Common myeloid progenitor, CD34-positive (primary cell): ENCODE results near the gene APOL1.

Experiments used
- CTCF ChIA-PET: fragments of 350-600 bp; sonication (Branson Sonifier 250); formaldehyde crosslinking; loops from one replicate; lab custom pipeline; 2021; ENCODE audit warnings: antibody characterized with exemption; lab: Charles Lee
- POLR2A ChIA-PET: fragments of 350-600 bp; sonication (Branson Sonifier 250); formaldehyde crosslinking; loops from one replicate; lab custom pipeline; 2021; ENCODE audit warnings: antibody characterized with exemption; lab: Charles Lee
- DNase-seq, 3 donors: peaks; one replicate each; pipeline versions ENCODE4 v3.0.0 to v3.0.0-alpha.2; 2013
- H3K27ac ChIP-seq, 2 experiments: 1 replicate in 1 of 2; 2 replicates in 1 of 2; pipeline ENCODE4 v1.7.0; 2013; ENCODE audit warnings: inconsistent platforms in 2 of 2, low read length in 2 of 2, mild to moderate bottlenecking in 2 of 2, low read depth in 1 of 2, moderate library complexity in 1 of 2; ENCODE audit not compliant: severe bottlenecking in 2 of 2, insufficient read depth in 1 of 2, poor library complexity in 1 of 2
- H3K27me3 ChIP-seq, 5 experiments: replicated peaks in 2 of 5; 1 replicate in 3 of 5; 2 replicates in 2 of 5; pipeline versions ENCODE4 v1.6.1 to v1.7.0; 2013; ENCODE audit warnings: low read length in 4 of 5, mild to moderate bottlenecking in 2 of 5, moderate library complexity in 2 of 5, inconsistent platforms in 1 of 5; ENCODE audit not compliant: insufficient read depth in 5 of 5, control insufficient read depth in 4 of 5
- H3K36me3 ChIP-seq, 4 experiments: 1 replicate in 2 of 4; 2 replicates in 2 of 4; pipeline versions ENCODE4 v1.6.1 to v1.7.0; 2013; ENCODE audit warnings: low read length in 3 of 4, control low read depth in 1 of 4, mild to moderate bottlenecking in 1 of 4; ENCODE audit not compliant: control insufficient read depth in 4 of 4, insufficient read depth in 4 of 4
- H3K4me1 ChIP-seq, 4 experiments: 1 replicate in 3 of 4; 2 replicates in 1 of 4; pipeline versions ENCODE4 v1.6.1 to v1.7.1; 2013; ENCODE audit warnings: low read length in 3 of 4, mild to moderate bottlenecking in 3 of 4, control low read depth in 1 of 4, inconsistent platforms in 1 of 4, moderate library complexity in 1 of 4; ENCODE audit not compliant: control insufficient read depth in 4 of 4, insufficient read depth in 4 of 4; ENCODE audit errors: control extremely low read depth in 1 of 4
- H3K4me3 ChIP-seq, 7 experiments: 1 replicate in 4 of 7; 2 replicates in 3 of 7; pipeline versions ENCODE4 v1.5.1 to v1.7.0; 2013; ENCODE audit warnings: mild to moderate bottlenecking in 7 of 7, low read length in 6 of 7, moderate library complexity in 6 of 7, inconsistent platforms in 2 of 7, low read depth in 2 of 7, control low read depth in 1 of 7; ENCODE audit not compliant: insufficient read depth in 4 of 7, control insufficient read depth in 1 of 7; ENCODE audit errors: extremely low read depth in 1 of 7
- H3K9me3 ChIP-seq, 5 experiments: 1 replicate in 4 of 5; 2 replicates in 1 of 5; pipeline versions ENCODE4 v1.6.1 to v1.7.1; 2013; ENCODE audit warnings: low read length in 4 of 5, mild to moderate bottlenecking in 2 of 5, inconsistent platforms in 1 of 5, low read depth in 1 of 5, moderate library complexity in 1 of 5; ENCODE audit not compliant: control insufficient read depth in 4 of 5, insufficient read depth in 2 of 5; ENCODE audit errors: control extremely low read depth in 1 of 5
- WGBS: methylation state at CpG from one replicate; pipeline ENCODE4 v1.1.5; 2013; ENCODE audit not compliant: insufficient coverage; 5-methylcytosine and 5-hydroxymethylcytosine counted together

APOL1 gene

GRCh38 chr22:36299911-36300310 is 47.0 kb downstream of the APOL1 start:
- H3K9me3 ChIP-seq = no peaks in the 10 kb centered on the region
- POLR2A ChIA-PET = no interaction called here
- no peak overlapping the region for H3K27ac ChIP-seq
- H3K36me3 ChIP-seq = peaks cover 48 to 100% (median 85%) of the 10 kb centered on the region in 4 experiments
- no peak overlapping the region for H3K4me3 ChIP-seq
- WGBS = 99% methylated on average over 10 of the region's 12 CpGs
- no peaks in the 10 kb centered on the region for H3K27me3 ChIP-seq
- CTCF ChIA-PET = interaction anchor here (1.1 to 8.8 kb wide), 9 partner anchors 11 to 210 kb away, joined by 3 to 112 read pairs (median 25); no protein-coding TSS in a partner anchor
- no peak for DNase-seq
- no peaks in the 10 kb centered on the region for H3K4me1 ChIP-seq

GRCh38 chr22:36300396-36301212 is 47.7 kb downstream of the APOL1 start:
- WGBS = 99% methylated on average over 23 of the region's 24 CpGs
- peaks cover 43 to 100% (median 82%) of the 10 kb centered on the region in 4 experiments for H3K36me3 ChIP-seq
- no peaks in the 10 kb centered on the region for H3K27me3 ChIP-seq
- ChIA-PET CTCF (interaction anchor here (0.7 to 8.8 kb wide), 28 partner anchors 8 to 211 kb away, joined by 3 to 112 read pairs (median 4); partner anchors contain the start of gene TXN2), POLR2A (interaction anchor here (1.2 kb wide), 2 partner anchors 15 to 170 kb away, joined by 3 to 4 read pairs; no protein-coding TSS in a partner anchor)
- H3K4me3 ChIP-seq = no peak overlapping the region
- H3K9me3 ChIP-seq = no peaks in the 10 kb centered on the region
- no peaks in the 10 kb centered on the region for H3K4me1 ChIP-seq
- H3K27ac ChIP-seq = no peak overlapping the region
- DNase-seq = no peak

- Histone ChIP-seq H3K4me1 (no peaks in the 10 kb centered on the region), H3K27ac (no peak overlapping the region), H3K36me3 (peaks cover 39 to 100% (median 84%) of the 10 kb centered on the region in 4 experiments), H3K9me3 (no peaks in the 10 kb centered on the region), H3K27me3 (no peaks in the 10 kb centered on the region), H3K4me3 (no peak overlapping the region)
- 38% methylated on average over 9 of the region's 13 CpGs for WGBS
- POLR2A ChIA-PET = interaction anchor here (1.1 to 1.2 kb wide), 3 partner anchors 14 to 169 kb away, joined by 3 to 4 read pairs (median 3); no protein-coding TSS in a partner anchor
- CTCF ChIA-PET = interaction anchor here (0.7 to 8.8 kb wide), 31 partner anchors 9 to 210 kb away, joined by 3 to 112 read pairs (median 4); partner anchors contain the start of gene TXN2
- peak; percentile 65 to 84 (median 77) for DNase-seq
Measured at GRCh38 chr22:36301384-36301828, 48.5 kb downstream of the APOL1 start.

GRCh38 chr22:36301851-36302250 is 48.9 kb downstream of the APOL1 start:
- H3K36me3 ChIP-seq = peaks cover 36 to 100% (median 83%) of the 10 kb centered on the region in 4 experiments
- CTCF ChIA-PET = interaction anchor here (0.7 to 8.8 kb wide), 22 partner anchors 9 to 210 kb away, joined by 3 to 112 read pairs (median 5); no protein-coding TSS in a partner anchor
- no peaks in the 10 kb centered on the region for H3K9me3 ChIP-seq
- H3K27me3 ChIP-seq = no peaks in the 10 kb centered on the region
- POLR2A ChIA-PET = interaction anchor here (1.1 to 1.2 kb wide), 3 partner anchors 14 to 168 kb away, joined by 3 to 4 read pairs (median 3); no protein-coding TSS in a partner anchor
- 90% methylated on average over 3 of the region's 8 CpGs for WGBS
- no peak for DNase-seq
- no peak overlapping the region for H3K4me3 ChIP-seq
- no peak overlapping the region for H3K27ac ChIP-seq
- H3K4me1 ChIP-seq = no peaks in the 10 kb centered on the region

GRCh38 chr22:36302439-36303114 is 49.6 kb downstream of the APOL1 start:
- H3K4me3 ChIP-seq = no peak overlapping the region
- DNase-seq = no peak
- ChIA-PET POLR2A (interaction anchor here (0.6 to 1.1 kb wide), 2 partner anchors 12 to 29 kb away, joined by 3 read pairs; no protein-coding TSS in a partner anchor), CTCF (interaction anchor here (0.7 to 8.8 kb wide), 19 partner anchors 8 to 203 kb away, joined by 3 to 112 read pairs (median 5); partner anchors contain the start of gene APOL1)
- 98% methylated on average over 16 of the region's 17 CpGs for WGBS
- H3K36me3 ChIP-seq = peaks cover 36 to 98% (median 82%) of the 10 kb centered on the region in 4 experiments
- H3K4me1 ChIP-seq = no peaks in the 10 kb centered on the region
- no peaks in the 10 kb centered on the region for H3K9me3 ChIP-seq
- no peak overlapping the region for H3K27ac ChIP-seq
- H3K27me3 ChIP-seq = no peaks in the 10 kb centered on the region

- H3K4me3 ChIP-seq = no peak overlapping the region
- no peak for DNase-seq
- POLR2A ChIA-PET = interaction anchor here (0.6 kb wide), 1 partner anchor 12 kb away, joined by 3 read pairs; no protein-coding TSS in a partner anchor
- H3K9me3 ChIP-seq = no peaks in the 10 kb centered on the region
- CTCF ChIA-PET = interaction anchor here (1.0 to 8.8 kb wide), 11 partner anchors 8 to 184 kb away, joined by 3 to 112 read pairs (median 15); partner anchors contain the start of gene APOL1
- 87% methylated on average over 9 of the region's 9 CpGs for WGBS
- H3K4me1 ChIP-seq = no peaks in the 10 kb centered on the region
- peaks cover 32 to 98% (median 81%) of the 10 kb centered on the region in 4 experiments for H3K36me3 ChIP-seq
- H3K27me3 ChIP-seq = no peaks in the 10 kb centered on the region
- H3K27ac ChIP-seq = no peak overlapping the region
Measured at GRCh38 chr22:36303115-36303467, 50.2 kb downstream of the APOL1 start.
